HFFc6 (cell line): ENCODE results near the gene HGS. TPM values are rescaled to one million over a fixed set of nuclear protein-coding genes. Genes with fewer than 3 reads are reported as not detected.

Experiments
- DNase-seq: peaks from one replicate; pipeline ENCODE4 v3.0.0-alpha.2; 2018
- H3K27ac Mint-ChIP-seq: 2 replicates; pipeline ENCODE4 v1.8.0; 2020; ENCODE audit warnings: mild to moderate bottlenecking, mixed read lengths
- H3K27me3 Mint-ChIP-seq: 2 replicates; pipeline ENCODE4 v1.8.0; 2021; ENCODE audit warnings: mild to moderate bottlenecking, moderate library complexity, mixed read lengths; ENCODE audit not compliant: insufficient read depth
- H3K36me3 Mint-ChIP-seq: 2 replicates; pipeline ENCODE4 v1.8.0; 2021; ENCODE audit warnings: low read depth, mixed read lengths
- H3K4me1 Mint-ChIP-seq: 2 replicates; pipeline ENCODE4 v1.8.0; 2020; ENCODE audit warnings: low read depth, mixed read lengths
- H3K4me3 Mint-ChIP-seq: 2 replicates; pipeline ENCODE4 v1.8.0; 2020; ENCODE audit warnings: mild to moderate bottlenecking, moderate library complexity, mixed read lengths
- H3K9me3 Mint-ChIP-seq: 2 replicates; pipeline ENCODE4 v1.8.0; 2020; ENCODE audit warnings: mild to moderate bottlenecking, mixed read lengths
- CTCF ChIP-seq: fragments of 200-600 bp; sonication (generic); IDR thresholded peaks from 2 replicates; pipeline ENCODE4 v1.5.0; 2021; ENCODE audit warnings: antibody characterized with exemption, mild to moderate bottlenecking
- total RNA-seq, 6 experiments: library from RNA; stranded (reverse); fragmentation: NEBNext Ultra II Directional; extraction: Animal tissue kit (Norgen Biotek cat#: 25700); gene quantifications; 2 replicates in 1 of 6; 3 replicates in 5 of 6; pipeline ENCODE4 v1.2.3, GENCODE V29; 2021

Gene HGS
- total RNA-seq, 6 experiments from 2014 or later: 106 to 127 (median 116) TPM

- peak overlapping the region; percentile 86 for H3K4me3 Mint-ChIP-seq
- no peaks in the 10 kb centered on the region for H3K9me3 Mint-ChIP-seq
These were observed 20.2 kb downstream of the HGS start for GRCh38 chr17:81703747-81704654.

DNA sequence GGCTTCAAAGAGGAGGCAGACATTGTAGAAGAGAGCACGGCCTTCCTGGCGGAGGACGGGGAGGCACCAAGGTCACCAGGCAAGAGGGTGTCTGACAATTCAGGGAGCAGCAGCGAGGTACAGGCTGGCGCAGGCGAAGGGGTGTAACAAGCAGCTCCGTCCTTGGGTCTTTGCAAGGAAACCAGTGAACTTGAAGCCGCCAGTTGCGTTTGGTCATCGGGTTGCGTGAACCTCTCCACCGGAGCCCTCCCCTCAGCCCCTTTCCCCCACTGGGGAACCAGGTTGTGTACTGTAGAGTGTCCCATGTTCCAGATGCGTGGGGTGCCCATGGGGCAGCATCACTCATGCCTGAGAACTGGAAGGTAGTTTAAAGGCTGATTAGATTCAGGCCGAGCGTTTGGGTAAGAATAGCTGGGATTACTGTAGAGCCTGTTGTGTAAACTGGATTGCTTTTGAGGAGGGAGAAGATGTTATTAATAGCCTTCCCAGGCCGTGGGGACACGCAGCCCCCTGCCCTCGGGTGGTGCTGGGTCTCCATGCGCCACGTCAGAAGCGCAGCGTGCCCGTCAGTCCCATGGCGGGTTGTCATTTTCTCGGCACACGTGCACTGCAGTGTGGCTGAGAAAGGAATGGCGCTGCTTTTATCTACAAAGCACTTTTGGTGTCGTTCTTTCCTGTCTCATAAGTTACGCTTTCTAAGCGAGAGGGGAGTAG is 21.9 kb downstream of the HGS start:
- Mint-ChIP-seq H3K27me3 (peaks cover 10% of the 10 kb centered on the region; the same call in 1 of the 2 replicates), H3K4me3 (peak overlapping the region; percentile 32), H3K9me3 (no peaks in the 10 kb centered on the region), H3K27ac (peak overlapping the region; percentile 16; the same call in 1 of the 2 replicates), H3K36me3 (peaks cover 30% of the 10 kb centered on the region), H3K4me1 (peaks cover 29% of the 10 kb centered on the region)
- TF ChIP-seq CTCF: no peak
- no peak for DNase-seq

More at GRCh38 chr17:81703747-81704654, 20.2 kb downstream of the HGS start:
- peaks cover 20% of the 10 kb centered on the region for H3K4me1 Mint-ChIP-seq
- no peak for TF ChIP-seq CTCF
- H3K27me3 Mint-ChIP-seq: peaks cover 9% of the 10 kb centered on the region
- DNase-seq: no peak
- H3K36me3 Mint-ChIP-seq: peaks cover 34% of the 10 kb centered on the region
- H3K27ac Mint-ChIP-seq: peak overlapping the region; percentile 67

DNA sequence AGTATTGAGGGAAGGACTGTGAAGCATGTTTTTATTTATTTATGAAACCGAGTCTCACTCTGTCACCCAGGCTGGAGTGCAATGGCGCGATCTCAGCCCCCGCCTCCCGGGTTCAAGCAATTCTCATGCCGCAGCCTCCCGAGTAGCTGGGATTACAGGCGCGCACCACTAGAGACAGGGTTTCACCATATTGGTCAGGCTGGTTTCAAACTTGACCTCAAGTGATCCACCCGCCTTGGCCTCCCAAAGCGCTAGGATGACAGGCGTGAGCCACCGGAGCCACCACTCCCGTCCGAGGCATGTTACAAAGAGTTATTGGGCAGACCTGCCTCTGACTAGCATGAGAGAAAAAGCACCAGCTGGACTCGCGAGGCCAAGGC is 22.4 kb downstream of the HGS start:
- DNase-seq: no peak
- peaks cover 11% of the 10 kb centered on the region; the same call in 1 of the 2 replicates for H3K27me3 Mint-ChIP-seq
- no peak for TF ChIP-seq CTCF
- no peak overlapping the region for H3K27ac Mint-ChIP-seq
- peaks cover 30% of the 10 kb centered on the region for H3K36me3 Mint-ChIP-seq
- no peaks in the 10 kb centered on the region for H3K9me3 Mint-ChIP-seq
- H3K4me1 Mint-ChIP-seq: peaks cover 29% of the 10 kb centered on the region
- H3K4me3 Mint-ChIP-seq: no peak overlapping the region

DNA sequence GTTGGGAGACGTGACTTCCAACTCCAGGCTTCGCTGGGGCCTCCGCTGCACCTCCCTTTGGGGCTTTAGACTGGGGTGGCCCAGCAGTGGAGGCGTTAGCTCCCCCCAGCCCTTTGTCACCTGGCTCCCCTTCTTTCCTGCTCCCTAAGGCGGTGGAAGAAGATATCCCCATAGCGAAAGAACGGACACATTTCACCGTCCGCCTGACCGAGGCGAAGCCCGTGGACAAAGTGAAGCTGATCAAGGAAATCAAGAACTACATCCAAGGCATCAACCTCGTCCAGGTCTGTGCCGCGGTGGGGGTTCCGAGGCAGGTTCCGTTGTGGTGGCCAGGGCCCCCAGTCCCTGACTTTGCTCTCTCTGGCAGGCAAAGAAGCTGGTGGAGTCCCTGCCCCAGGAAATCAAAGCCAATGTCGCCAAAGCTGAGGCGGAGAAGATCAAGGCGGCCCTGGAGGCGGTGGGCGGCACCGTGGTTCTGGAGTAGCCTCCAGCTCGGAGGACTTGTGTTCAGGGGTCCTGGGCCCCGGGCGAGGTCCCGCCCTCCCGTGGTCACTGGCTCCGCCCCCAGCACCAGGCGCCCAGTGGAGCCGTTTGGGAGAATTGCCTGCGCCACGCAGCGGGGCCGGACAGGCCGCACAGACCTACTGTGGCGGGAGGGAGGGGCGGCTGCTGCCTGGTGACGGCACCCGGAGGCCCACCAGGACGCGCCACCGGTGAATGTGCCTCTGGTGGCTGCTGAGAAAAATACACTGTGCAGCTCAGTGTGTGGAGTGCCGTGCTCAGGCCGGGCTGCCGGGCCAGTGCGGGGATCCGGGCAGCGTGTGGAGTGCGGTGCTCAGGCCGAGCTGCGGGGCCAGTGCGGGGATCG is 23.2 kb downstream of the HGS start:
- DNase-seq: no peak
- H3K4me3 Mint-ChIP-seq: no peak overlapping the region
- peaks cover 13% of the 10 kb centered on the region; the same call in 1 of the 2 replicates for H3K27me3 Mint-ChIP-seq
- no peaks in the 10 kb centered on the region for H3K9me3 Mint-ChIP-seq
- peak; percentile 28; the same call in 1 of the 2 replicates for TF ChIP-seq CTCF
- peaks cover 30% of the 10 kb centered on the region for H3K36me3 Mint-ChIP-seq
- no peak overlapping the region for H3K27ac Mint-ChIP-seq
- peaks cover 24% of the 10 kb centered on the region for H3K4me1 Mint-ChIP-seq
